ENCODE results near the gene KLRC3. TPM values are rescaled to one million over a fixed set of nuclear protein-coding genes. Genes with fewer than 3 reads are reported as not detected.
"Not testable (repeated sequence)": the region's sequence is repeated elsewhere in the genome, so short reads cannot be mapped to it uniquely, and the experiment has no call there.

KLRC3 gene
- total RNA-seq, 2 experiments from 2014 or later: not detected

- H3K27ac Mint-ChIP-seq; H3K36me3 Mint-ChIP-seq (ENCODE audit: low read depth); DNase-seq; H3K9me3 Mint-ChIP-seq; H3K4me1 Mint-ChIP-seq; H3K4me3 Mint-ChIP-seq; CTCF ChIA-PET; POLR2A ChIA-PET; H3K27me3 Mint-ChIP-seq: not testable (repeated sequence)
Observed at GRCh38 chr12:10430623-10431022, 10.2 kb upstream of the KLRC3 start.

GRCh38 chr12:10425938-10426337 lies 5.5 kb upstream of the KLRC3 start:
- H3K4me1 Mint-ChIP-seq; H3K36me3 Mint-ChIP-seq (ENCODE audit: low read depth); H3K27me3 Mint-ChIP-seq; POLR2A ChIA-PET; DNase-seq; H3K4me3 Mint-ChIP-seq; H3K27ac Mint-ChIP-seq; H3K9me3 Mint-ChIP-seq; CTCF ChIA-PET: not testable (repeated sequence)

- DNase-seq; CTCF ChIA-PET; H3K9me3 Mint-ChIP-seq; H3K27me3 Mint-ChIP-seq; H3K36me3 Mint-ChIP-seq (ENCODE audit: low read depth); H3K4me3 Mint-ChIP-seq; H3K4me1 Mint-ChIP-seq; H3K27ac Mint-ChIP-seq; POLR2A ChIA-PET: not testable (repeated sequence)
Observed at GRCh38 chr12:10424260-10424899, 4.0 kb upstream of the KLRC3 start.

GRCh38 chr12:10422159-10422558 lies 1.8 kb upstream of the KLRC3 start:
- H3K9me3 Mint-ChIP-seq; H3K4me3 Mint-ChIP-seq; CTCF ChIA-PET; H3K36me3 Mint-ChIP-seq (ENCODE audit: low read depth); H3K27me3 Mint-ChIP-seq; H3K4me1 Mint-ChIP-seq; POLR2A ChIA-PET; DNase-seq; H3K27ac Mint-ChIP-seq: not testable (repeated sequence)

- ChIA-PET CTCF (no interaction called here), POLR2A (no interaction called here)
- Mint-ChIP-seq H3K4me3 (no peak within 1 kb of the TSS), H3K4me1 (no peaks in the 10 kb centered on the region), H3K27ac (no peak within 1 kb of the TSS), H3K27me3 (peaks cover 19% of the 10 kb centered on the region), H3K9me3 (no peaks in the 10 kb centered on the region), H3K36me3 (ENCODE audit: low read depth) (no peaks in the 10 kb centered on the region)
- no peak for DNase-seq
Observed at GRCh38 chr12:10409392-10409791, 11.0 kb downstream of the KLRC3 start, which contains the start of gene KLRC4. TSS of gene KLRC4 (minus strand) at chr12:10409757. CDS start at chr12:10409575, 182 bp downstream.

- CTCF ChIA-PET: no interaction called here
- Mint-ChIP-seq H3K4me3 (no peak overlapping the region), H3K9me3 (no peaks in the 10 kb centered on the region), H3K4me1 (no peaks in the 10 kb centered on the region), H3K27ac (no peak overlapping the region), H3K27me3 (peaks cover 19% of the 10 kb centered on the region), H3K36me3 (ENCODE audit: low read depth) (no peaks in the 10 kb centered on the region)
- POLR2A ChIA-PET: no interaction called here
- no peak for DNase-seq
Observed at GRCh38 chr12:10408842-10409241, 11.6 kb downstream of the KLRC3 start.

GRCh38 chr12:10406725-10407124 lies 13.7 kb downstream of the KLRC3 start:
- H3K4me3 Mint-ChIP-seq: no peak overlapping the region
- H3K4me1 Mint-ChIP-seq: no peaks in the 10 kb centered on the region
- H3K27ac Mint-ChIP-seq: no peak overlapping the region
- CTCF ChIA-PET: no interaction called here
- peaks cover 19% of the 10 kb centered on the region for H3K27me3 Mint-ChIP-seq
- POLR2A ChIA-PET: no interaction called here
- H3K9me3 Mint-ChIP-seq: no peaks in the 10 kb centered on the region
- DNase-seq: no peak
- no peaks in the 10 kb centered on the region for H3K36me3 Mint-ChIP-seq (ENCODE audit: low read depth)

GRCh38 chr12:10405294-10405693 lies 15.1 kb downstream of the KLRC3 start:
- H3K36me3 Mint-ChIP-seq (ENCODE audit: low read depth): no peaks in the 10 kb centered on the region
- ChIA-PET POLR2A (no interaction called here), CTCF (no interaction called here)
- H3K9me3 Mint-ChIP-seq: no peaks in the 10 kb centered on the region
- H3K4me1 Mint-ChIP-seq: no peaks in the 10 kb centered on the region
- no peak overlapping the region for H3K4me3 Mint-ChIP-seq
- no peak overlapping the region for H3K27ac Mint-ChIP-seq
- H3K27me3 Mint-ChIP-seq: peaks cover 21% of the 10 kb centered on the region
- DNase-seq: no peak

- no peak for DNase-seq
- Mint-ChIP-seq H3K27me3 (peaks cover 21% of the 10 kb centered on the region), H3K27ac (no peak overlapping the region), H3K4me1 (no peaks in the 10 kb centered on the region), H3K9me3 (no peaks in the 10 kb centered on the region), H3K4me3 (no peak overlapping the region), H3K36me3 (ENCODE audit: low read depth) (no peaks in the 10 kb centered on the region)
- ChIA-PET POLR2A (no interaction called here), CTCF (no interaction called here)
Observed at GRCh38 chr12:10404798-10405197, 15.6 kb downstream of the KLRC3 start.

- POLR2A ChIA-PET: no interaction called here
Observed at GRCh38 chr12:10400829-10401228, 19.6 kb downstream of the KLRC3 start.

GRCh38 chr12:10398168-10398567 lies 22.2 kb downstream of the KLRC3 start:
- ChIA-PET CTCF (no interaction called here), POLR2A (no interaction called here)
- H3K4me1 Mint-ChIP-seq: peaks cover 8% of the 10 kb centered on the region
- H3K4me3 Mint-ChIP-seq: no peak overlapping the region
- H3K27me3 Mint-ChIP-seq: peaks cover 11% of the 10 kb centered on the region
- no peaks in the 10 kb centered on the region for H3K36me3 Mint-ChIP-seq (ENCODE audit: low read depth)
- no peak overlapping the region for H3K27ac Mint-ChIP-seq
- no peaks in the 10 kb centered on the region for H3K9me3 Mint-ChIP-seq
- DNase-seq: no peak

More at GRCh38 chr12:10400829-10401228, 19.6 kb downstream of the KLRC3 start:
- DNase-seq: no peak
- H3K4me1 Mint-ChIP-seq: peaks cover under 1% of the 10 kb centered on the region
- H3K9me3 Mint-ChIP-seq: no peaks in the 10 kb centered on the region
- no peak overlapping the region for H3K4me3 Mint-ChIP-seq
- H3K27me3 Mint-ChIP-seq: peaks cover 10% of the 10 kb centered on the region
- no peak overlapping the region for H3K27ac Mint-ChIP-seq
- H3K36me3 Mint-ChIP-seq (ENCODE audit: low read depth): no peaks in the 10 kb centered on the region
- CTCF ChIA-PET: no interaction called here

- H3K36me3 Mint-ChIP-seq (ENCODE audit: low read depth): no peaks in the 10 kb centered on the region
- DNase-seq: no peak
- no peak overlapping the region for H3K4me3 Mint-ChIP-seq
- H3K27me3 Mint-ChIP-seq: peaks cover 14% of the 10 kb centered on the region
- H3K9me3 Mint-ChIP-seq: no peaks in the 10 kb centered on the region
- H3K27ac Mint-ChIP-seq: no peak overlapping the region
- H3K4me1 Mint-ChIP-seq: peaks cover 8% of the 10 kb centered on the region
- ChIA-PET POLR2A (no interaction called here), CTCF (no interaction called here)
Observed at GRCh38 chr12:10397296-10397695, 23.1 kb downstream of the KLRC3 start.

- POLR2A ChIA-PET; H3K27ac Mint-ChIP-seq; H3K4me3 Mint-ChIP-seq; H3K4me1 Mint-ChIP-seq; DNase-seq; H3K36me3 Mint-ChIP-seq (ENCODE audit: low read depth); CTCF ChIA-PET; H3K9me3 Mint-ChIP-seq: not testable (repeated sequence)
- peaks cover 14% of the 10 kb centered on the region for H3K27me3 Mint-ChIP-seq
Observed at GRCh38 chr12:10396176-10396575, 24.2 kb downstream of the KLRC3 start.

GRCh38 chr12:10395390-10395998 lies 24.9 kb downstream of the KLRC3 start:
- Mint-ChIP-seq H3K4me1 (peaks cover 8% of the 10 kb centered on the region), H3K36me3 (ENCODE audit: low read depth) (no peaks in the 10 kb centered on the region), H3K9me3 (no peaks in the 10 kb centered on the region), H3K4me3 (no peak overlapping the region), H3K27ac (no peak overlapping the region), H3K27me3 (peaks cover 11% of the 10 kb centered on the region)
- POLR2A ChIA-PET: no interaction called here
- CTCF ChIA-PET: no interaction called here
- no peak for DNase-seq

All from activated CD4-positive, alpha-beta T cell treated with anti-CD3 and anti-CD28 coated beads, Interleukin-2, amount 10 ng/mL, durations not matched to agents 7 days and 5 days (primary cell).